Measurements from ENCODE around the gene CIRBP.
"Not testable (repeated sequence)": the region's sequence is repeated elsewhere in the genome, so short reads cannot be mapped to it uniquely, and the experiment has no call there.

The CIRBP gene

DNA sequence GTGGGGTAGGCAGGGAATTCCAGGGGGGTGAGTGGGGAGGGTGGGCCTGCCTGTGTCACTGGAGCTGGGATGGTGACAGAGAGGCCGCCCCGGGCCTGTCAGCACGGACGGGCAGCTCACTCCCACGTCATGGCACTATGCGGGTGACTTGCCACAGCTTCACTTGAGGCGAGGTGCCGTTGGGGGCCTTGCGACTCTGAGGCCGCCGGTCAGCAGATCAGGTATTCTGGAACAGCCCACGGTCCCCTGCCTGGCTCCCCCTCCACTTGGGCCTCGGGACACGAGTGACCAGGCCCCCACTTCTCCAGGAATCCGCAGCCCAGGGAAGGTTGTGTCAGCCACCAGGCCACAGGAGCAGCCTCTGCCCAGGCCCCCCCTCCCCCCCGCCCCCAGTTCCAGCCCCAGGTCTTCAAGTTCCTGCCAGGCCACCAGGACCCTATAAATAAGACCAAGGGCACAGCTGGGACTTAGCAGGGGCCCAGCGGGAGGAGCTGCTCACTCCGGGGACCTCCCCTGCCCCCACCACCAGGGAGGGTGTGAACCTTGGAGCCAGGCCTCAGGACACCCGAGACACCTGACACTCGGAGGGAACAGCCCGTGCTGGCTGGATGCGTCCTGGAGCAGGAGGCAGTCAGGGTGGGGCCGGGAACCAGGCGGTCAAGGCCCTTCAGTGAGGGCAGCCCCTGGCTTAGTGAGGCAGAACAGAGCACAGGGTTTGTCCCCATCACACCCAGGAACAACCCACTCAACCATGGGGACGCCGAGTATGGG, 23.5 kb upstream of the CIRBP start:
- DNase-seq, result no peak

DNA sequence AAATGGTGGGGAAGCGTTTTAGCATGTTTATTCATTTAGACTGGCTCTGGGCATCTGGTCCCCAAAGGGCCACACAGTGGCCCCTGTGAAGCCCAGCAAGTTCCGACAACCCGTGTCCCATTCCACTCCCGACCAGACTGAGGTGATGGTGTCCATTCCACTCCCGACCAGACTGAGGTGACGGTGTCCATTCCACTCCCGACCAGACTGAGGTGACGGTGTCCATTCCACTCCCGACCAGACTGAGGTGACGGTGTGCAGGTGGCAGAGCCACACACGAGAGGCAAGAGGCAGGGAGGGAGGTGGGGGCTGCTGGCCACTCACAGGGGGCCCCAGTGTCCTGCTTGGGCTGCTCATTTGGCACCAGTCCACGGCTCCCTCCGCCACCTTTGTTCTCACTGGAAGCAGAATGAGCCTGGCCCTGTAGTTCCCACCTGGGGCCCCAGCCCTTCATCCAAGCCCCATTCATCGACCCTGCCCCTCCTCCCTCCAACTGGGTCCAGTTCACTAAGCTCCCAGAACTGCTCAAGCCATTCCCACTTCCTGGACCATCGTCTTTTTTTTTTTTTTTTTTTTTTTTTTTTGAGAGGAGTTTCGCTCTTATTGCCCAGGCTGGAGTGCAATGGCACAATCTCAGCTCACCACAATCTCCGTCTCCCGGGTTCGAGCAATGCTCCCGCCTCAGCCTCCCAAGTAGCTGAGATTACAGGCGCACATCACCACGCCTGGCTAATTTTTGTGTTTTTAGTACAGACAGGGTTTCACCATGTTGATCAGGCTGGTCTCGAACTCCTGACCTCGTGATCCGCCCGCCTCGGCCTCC, 22.7 kb upstream of the CIRBP start:
- DNase-seq, result not testable (repeated sequence)

DNA sequence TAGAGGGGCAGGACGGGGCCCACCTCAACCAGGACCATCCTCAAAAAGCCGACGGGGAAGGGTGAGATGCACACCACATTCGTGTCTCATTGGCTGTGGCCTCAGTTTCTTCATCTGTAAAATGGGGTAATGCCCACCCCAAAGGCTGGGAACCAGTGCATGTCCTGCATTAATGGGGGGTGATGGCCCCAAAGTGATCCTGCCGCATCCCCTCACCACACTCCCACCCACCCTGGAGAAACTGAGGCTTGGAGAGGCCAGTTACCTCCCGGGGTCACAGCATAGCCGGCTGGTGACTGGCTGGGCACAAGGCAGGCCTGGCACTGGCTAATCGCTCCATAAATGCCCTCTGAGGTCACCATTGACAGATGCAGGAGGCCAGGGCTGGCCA, 21.4 kb upstream of the CIRBP start:
- DNase-seq, result no peak

DNA sequence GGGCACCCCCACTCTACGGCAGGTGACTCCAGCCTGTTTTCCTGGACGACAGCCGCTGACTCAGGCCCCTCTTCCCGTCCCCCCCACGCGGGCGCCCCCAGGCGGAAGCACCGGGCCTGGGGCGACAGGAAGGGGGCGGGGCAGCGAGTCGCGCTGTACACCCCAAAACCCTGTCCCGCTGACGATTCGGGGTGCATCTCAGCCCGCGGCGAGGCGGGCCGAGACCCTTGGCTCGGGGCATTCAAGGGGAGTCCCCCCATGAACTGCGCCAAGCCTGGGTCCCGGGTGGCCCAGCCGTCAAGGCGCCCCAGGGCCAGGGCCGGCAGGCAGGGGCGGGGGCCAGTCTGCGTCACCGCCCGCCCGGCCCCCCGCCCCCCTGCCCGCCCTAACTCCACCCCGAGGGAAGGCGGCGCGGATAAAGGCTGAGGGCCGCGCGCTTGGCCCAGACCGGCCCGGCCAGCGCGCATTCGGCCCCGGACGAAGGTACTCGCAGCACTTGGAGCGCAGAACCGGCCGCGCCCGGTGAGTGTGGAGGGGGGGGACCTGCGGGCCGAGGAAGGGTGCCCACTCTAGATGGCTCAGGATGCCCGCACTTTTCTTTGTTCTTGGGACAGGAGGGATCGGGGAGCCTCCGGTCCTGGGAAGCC, 20.9 kb upstream of the CIRBP start, which contains the start of gene MIDN:
MIDN (plus strand) TSS at position 445 of the 647 bp plus-strand sequence. CDS start 1,714 bp downstream, outside the sequence.
- DNase-seq, result no peak

GRCh38 chr19:1248786-1249297, 20.3 kb upstream of the CIRBP start:
- DNase-seq, result peak; percentile 82

GRCh38 chr19:1249298-1249989, 19.7 kb upstream of the CIRBP start:
- peak; percentile 96 for DNase-seq

GRCh38 chr19:1249990-1250436, 19.1 kb upstream of the CIRBP start:
- no peak for DNase-seq

DNA sequence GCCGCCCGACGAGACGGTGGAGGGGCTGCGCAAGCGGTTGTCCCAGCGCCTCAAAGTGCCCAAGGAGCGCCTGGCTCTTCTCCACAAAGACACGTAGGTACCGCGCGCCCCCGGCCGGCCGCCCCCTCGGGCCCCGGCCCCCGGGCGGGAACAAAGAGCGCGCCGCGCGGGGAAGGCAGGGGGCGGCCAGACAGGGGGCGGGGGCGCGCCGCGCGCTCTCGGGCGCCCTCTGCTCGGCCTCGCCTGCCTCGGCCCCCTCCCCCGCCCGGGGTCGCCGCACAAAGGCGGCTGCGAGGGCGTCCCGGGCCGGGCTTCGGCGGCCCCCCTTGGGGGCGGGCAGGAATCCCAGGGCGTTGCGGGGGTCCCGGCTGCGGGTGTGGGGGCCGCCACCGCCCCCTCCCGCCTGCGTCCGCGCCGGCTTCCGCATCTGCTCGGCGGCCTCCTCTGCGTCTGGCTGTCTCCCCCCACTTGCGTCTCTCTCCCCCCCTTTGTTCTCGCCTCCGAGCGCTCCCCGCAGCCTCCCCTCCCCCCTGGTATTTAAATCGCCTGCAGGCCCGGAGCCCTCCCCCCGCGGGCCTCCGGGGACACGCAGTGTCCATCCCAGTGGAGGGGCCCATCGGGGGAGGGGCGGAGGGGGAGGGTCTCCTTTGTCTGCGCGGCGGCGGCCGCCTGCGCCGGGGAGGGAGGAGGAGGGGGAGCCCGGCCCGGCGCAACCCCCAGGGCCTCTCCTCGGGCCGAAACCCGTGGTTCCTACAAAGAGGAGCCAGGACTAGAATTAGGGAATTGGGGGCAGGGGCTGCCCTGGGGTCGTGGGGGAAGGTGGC, 18.5 kb upstream of the CIRBP start:
- no peak for DNase-seq

GRCh38 chr19:1251330-1252220, 17.6 kb upstream of the CIRBP start:
- DNase-seq, result no peak

- DNase-seq, result peak; percentile 82
These were observed 16.8 kb upstream of the CIRBP start for GRCh38 chr19:1252221-1252820.

GRCh38 chr19:1252821-1253513, 16.2 kb upstream of the CIRBP start:
- peak; percentile 86 for DNase-seq

- no peak for DNase-seq
These were observed 15.5 kb upstream of the CIRBP start for GRCh38 chr19:1253514-1254080.

GRCh38 chr19:1254081-1254527, 15.0 kb upstream of the CIRBP start:
- DNase-seq, result no peak

- no peak for DNase-seq
These were observed 14.5 kb upstream of the CIRBP start for GRCh38 chr19:1254530-1255185.

DNA sequence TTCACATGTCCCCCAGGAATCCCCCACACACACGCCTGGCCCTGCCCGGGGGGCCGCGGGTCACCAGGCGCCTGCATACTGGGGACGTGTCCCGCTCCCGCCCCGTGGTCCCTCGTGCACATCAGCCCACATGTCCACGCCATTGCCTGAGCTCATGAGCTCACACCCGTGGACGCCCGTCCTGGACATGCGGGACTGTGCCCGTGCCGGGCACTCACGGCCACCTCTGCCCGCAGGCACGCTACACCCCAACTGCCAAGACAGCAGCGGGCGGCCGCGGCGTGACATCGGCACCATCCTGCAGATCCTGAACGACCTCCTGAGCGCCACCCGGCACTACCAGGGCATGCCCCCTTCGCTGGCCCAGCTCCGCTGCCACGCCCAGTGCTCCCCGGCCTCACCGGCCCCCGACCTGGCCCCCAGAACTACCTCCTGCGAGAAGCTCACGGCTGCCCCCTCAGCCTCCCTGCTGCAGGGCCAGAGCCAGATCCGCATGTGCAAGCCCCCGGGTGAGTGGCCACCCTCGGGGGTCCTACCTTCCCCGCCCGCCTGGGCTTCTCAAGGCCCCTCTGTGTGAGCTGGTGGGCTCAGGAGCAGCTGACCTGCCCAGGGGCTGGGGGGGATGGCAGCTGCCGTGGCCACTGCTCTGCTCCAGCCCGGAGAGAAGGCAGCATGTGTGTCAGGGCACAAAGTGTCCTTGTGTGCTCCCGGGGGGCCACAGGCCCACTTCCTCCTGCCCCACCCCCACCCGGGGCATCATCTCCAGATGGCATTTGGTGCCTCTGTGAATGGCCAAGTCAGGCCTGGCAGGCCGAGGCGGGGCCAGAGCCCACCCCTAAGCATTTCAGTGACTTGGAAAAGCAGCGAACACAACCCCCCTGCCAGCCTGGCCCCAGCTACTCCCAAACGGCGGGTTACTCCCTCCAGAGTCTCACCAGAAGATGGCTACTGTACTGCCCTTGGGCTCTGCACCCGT, 13.7 kb upstream of the CIRBP start:
- DNase-seq, result no peak

DNA sequence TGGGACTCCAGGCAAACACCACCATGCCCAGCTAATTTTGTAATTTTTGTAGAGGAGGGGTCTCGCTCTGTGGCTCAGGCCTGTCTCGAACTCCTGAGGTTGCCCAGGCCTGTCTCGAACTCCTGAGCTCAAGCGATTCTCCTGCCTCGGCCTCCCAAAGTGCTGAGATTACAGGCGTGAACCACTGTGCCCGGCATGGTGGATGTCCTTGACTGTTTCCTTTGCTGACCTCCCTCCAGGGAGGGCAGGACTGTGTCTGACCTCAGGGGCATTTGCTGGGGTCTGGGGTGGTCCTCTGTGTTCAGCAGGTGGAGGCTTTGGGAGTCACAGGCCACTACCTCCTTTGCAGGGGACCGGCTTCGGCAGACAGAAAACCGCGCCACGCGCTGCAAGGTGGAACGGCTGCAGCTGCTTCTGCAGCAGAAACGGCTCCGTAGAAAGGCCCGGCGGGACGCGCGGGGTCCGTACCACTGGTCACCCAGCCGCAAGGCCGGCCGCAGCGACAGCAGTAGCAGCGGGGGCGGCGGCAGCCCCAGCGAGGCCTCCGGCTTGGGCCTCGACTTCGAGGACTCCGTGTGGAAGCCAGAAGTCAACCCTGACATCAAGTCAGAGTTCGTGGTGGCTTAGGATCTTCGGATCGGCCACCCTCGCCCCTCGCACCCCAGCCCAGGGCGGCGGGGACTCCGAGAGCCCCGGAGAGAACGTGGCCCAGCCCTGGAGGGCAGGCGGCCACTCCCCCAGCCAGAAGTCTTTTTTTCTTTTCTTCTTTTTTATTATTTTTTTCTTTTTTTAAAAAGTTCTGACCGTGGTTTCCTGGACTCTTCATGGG, 12.3 kb upstream of the CIRBP start:
- no peak for DNase-seq

All from CD4-positive, alpha-beta T cell treated with Interleukin-4 for 4 hours (primary cell).